SJCRH30 (cell line): ENCODE results near the gene C9orf85. TPM values are rescaled to one million over a fixed set of nuclear protein-coding genes. Genes with fewer than 3 reads are reported as not detected.
"Not testable (repeated sequence)": the region's sequence is repeated elsewhere in the genome, so short reads cannot be mapped to it uniquely, and the experiment has no call there.

Experiments used
- DNase-seq, 2 experiments: peaks; one replicate each; pipeline ENCODE4 v3.0.0-alpha.2; 2015 to 2020
- H3K27ac ChIP-seq: fragments of 250-450 bp; sonication (Bioruptor Pico); 2 replicates; pipeline ENCODE4 v1.5.1; 2020; ENCODE audit warnings: mild to moderate bottlenecking, moderate library complexity
- H3K27me3 ChIP-seq: fragments of 250-450 bp; sonication (Bioruptor Pico); 2 replicates; pipeline ENCODE4 v1.5.1; 2020; ENCODE audit warnings: mild to moderate bottlenecking, moderate library complexity
- H3K36me3 ChIP-seq: fragments of 250-450 bp; sonication (Bioruptor Pico); 2 replicates; pipeline ENCODE4 v1.5.1; 2020; ENCODE audit warnings: mild to moderate bottlenecking, moderate library complexity
- H3K4me1 ChIP-seq: fragments of 250-450 bp; sonication (Bioruptor Pico); 2 replicates; pipeline ENCODE4 v1.5.1; 2020; ENCODE audit warnings: mild to moderate bottlenecking, moderate library complexity
- H3K4me3 ChIP-seq: fragments of 250-450 bp; sonication (Bioruptor Pico); 2 replicates; pipeline ENCODE4 v1.5.1; 2020; ENCODE audit warnings: mild to moderate bottlenecking, moderate library complexity
- H3K9me3 ChIP-seq: fragments of 250-450 bp; sonication (Bioruptor Pico); replicated peaks from 2 replicates; pipeline ENCODE4 v1.5.1; 2020; ENCODE audit warnings: mild to moderate bottlenecking, moderate library complexity
- total RNA-seq: library from RNA; depleted of rRNA; stranded (reverse); fragments of >200 nt; shearing (Covaris generic); gene quantifications from 2 replicates; pipeline ENCODE4 v1.2.3, GENCODE V29; 2014

Gene C9orf85
- total RNA-seq, 1 experiment from 2014 or later = 28.3 TPM

- Histone ChIP-seq H3K36me3 (no peaks in the 10 kb centered on the region), H3K4me3 (no peak overlapping the region), H3K27me3 (no peaks in the 10 kb centered on the region), H3K9me3 (no peaks in the 10 kb centered on the region), H3K4me1 (no peaks in the 10 kb centered on the region), H3K27ac (no peak overlapping the region)
- no peak for DNase-seq
Measured at GRCh38 chr9:71941998-71942567, 30.6 kb downstream of the C9orf85 start.

GRCh38 chr9:71944754-71945375 is 33.4 kb downstream of the C9orf85 start:
- DNase-seq = no peak
- H3K27ac ChIP-seq = no peak overlapping the region
- no peak overlapping the region for H3K4me3 ChIP-seq
- H3K27me3 ChIP-seq = no peaks in the 10 kb centered on the region
- no peaks in the 10 kb centered on the region for H3K4me1 ChIP-seq
- H3K9me3 ChIP-seq = no peaks in the 10 kb centered on the region
- 0 out of 2 replicates have a peak, but pooled peaks cover 7% of the 10 kb centered on the region for H3K36me3 ChIP-seq

GRCh38 chr9:71954652-71955051 is 43.2 kb downstream of the C9orf85 start:
- H3K4me1 ChIP-seq, H3K27me3 ChIP-seq, H3K9me3 ChIP-seq, H3K4me3 ChIP-seq, DNase-seq, H3K36me3 ChIP-seq, H3K27ac ChIP-seq: not testable (repeated sequence)

GRCh38 chr9:71955300-71955915 is 44.0 kb downstream of the C9orf85 start:
- no peak overlapping the region for H3K27ac ChIP-seq
- H3K4me3 ChIP-seq = no peak overlapping the region
- no peaks in the 10 kb centered on the region for H3K9me3 ChIP-seq
- no peak for DNase-seq
- H3K27me3 ChIP-seq = no peaks in the 10 kb centered on the region
- H3K36me3 ChIP-seq = peaks cover 4% of the 10 kb centered on the region
- no peaks in the 10 kb centered on the region for H3K4me1 ChIP-seq

- Histone ChIP-seq H3K9me3 (no peaks in the 10 kb centered on the region), H3K27ac (no peak overlapping the region), H3K4me3 (no peak overlapping the region), H3K36me3 (no peaks in the 10 kb centered on the region; the same call in 1 of the 2 replicates), H3K27me3 (no peaks in the 10 kb centered on the region), H3K4me1 (no peaks in the 10 kb centered on the region)
- no peak for DNase-seq
Measured at GRCh38 chr9:71962328-71962727, 50.9 kb downstream of the C9orf85 start.

GRCh38 chr9:71963471-71963996 is 52.1 kb downstream of the C9orf85 start:
- H3K27ac ChIP-seq, H3K4me3 ChIP-seq, H3K4me1 ChIP-seq, H3K9me3 ChIP-seq, DNase-seq, H3K36me3 ChIP-seq, H3K27me3 ChIP-seq: not testable (repeated sequence)

- H3K4me1 ChIP-seq = no peaks in the 10 kb centered on the region
- H3K27me3 ChIP-seq = no peaks in the 10 kb centered on the region
- H3K4me3 ChIP-seq = no peak overlapping the region
- H3K36me3 ChIP-seq = no peaks in the 10 kb centered on the region; the same call in none of the 2 replicates
- DNase-seq = no peak
- H3K27ac ChIP-seq = no peak overlapping the region
- H3K9me3 ChIP-seq = no peaks in the 10 kb centered on the region; the same call in 1 of the 2 replicates
Measured at GRCh38 chr9:71965403-71965802, 54.0 kb downstream of the C9orf85 start.

- no peak overlapping the region for H3K27ac ChIP-seq
- no peaks in the 10 kb centered on the region; the same call in 1 of the 2 replicates for H3K9me3 ChIP-seq
- no peaks in the 10 kb centered on the region for H3K27me3 ChIP-seq
- no peak overlapping the region for H3K4me3 ChIP-seq
- H3K4me1 ChIP-seq = no peaks in the 10 kb centered on the region
- no peak for DNase-seq
- H3K36me3 ChIP-seq = peaks cover 2% of the 10 kb centered on the region
Measured at GRCh38 chr9:71966601-71967000, 55.2 kb downstream of the C9orf85 start.

- H3K27ac ChIP-seq = no peak overlapping the region
- no peaks in the 10 kb centered on the region for H3K4me1 ChIP-seq
- H3K27me3 ChIP-seq = no peaks in the 10 kb centered on the region
- no peaks in the 10 kb centered on the region; the same call in 1 of the 2 replicates for H3K9me3 ChIP-seq
- no peak overlapping the region for H3K4me3 ChIP-seq
- no peak for DNase-seq
- peaks cover 6% of the 10 kb centered on the region for H3K36me3 ChIP-seq
Measured at GRCh38 chr9:71968541-71969090, 57.2 kb downstream of the C9orf85 start.

GRCh38 chr9:71975833-71976232 is 64.4 kb downstream of the C9orf85 start:
- 0 out of 2 replicates have a peak, but pooled peaks cover 12% of the 10 kb centered on the region for H3K36me3 ChIP-seq
- no peak overlapping the region for H3K27ac ChIP-seq
- H3K4me3 ChIP-seq = no peak overlapping the region
- H3K9me3 ChIP-seq = no peaks in the 10 kb centered on the region
- DNase-seq = no peak
- H3K4me1 ChIP-seq = peaks cover 8% of the 10 kb centered on the region
- H3K27me3 ChIP-seq = no peaks in the 10 kb centered on the region

GRCh38 chr9:71977003-71977402 is 65.6 kb downstream of the C9orf85 start:
- Histone ChIP-seq H3K9me3 (no peaks in the 10 kb centered on the region), H3K27ac (no peak overlapping the region), H3K4me3 (no peak overlapping the region), H3K36me3 (0 out of 2 replicates have a peak, but pooled peaks cover 10% of the 10 kb centered on the region), H3K27me3 (no peaks in the 10 kb centered on the region), H3K4me1 (peaks cover 11% of the 10 kb centered on the region)
- DNase-seq = no peak

- H3K4me3 ChIP-seq = no peak overlapping the region
- H3K27ac ChIP-seq = peak overlapping the region; percentile 5; the same call in 1 of the 2 replicates
- H3K27me3 ChIP-seq = no peaks in the 10 kb centered on the region
- H3K9me3 ChIP-seq = no peaks in the 10 kb centered on the region
- H3K36me3 ChIP-seq = no peaks in the 10 kb centered on the region
- DNase-seq = peak in 1 of 2 experiments; percentile 42
- peaks cover 21% of the 10 kb centered on the region for H3K4me1 ChIP-seq
Measured at GRCh38 chr9:71980266-71981190, 69.1 kb downstream of the C9orf85 start.

- Histone ChIP-seq H3K4me1 (peaks cover 21% of the 10 kb centered on the region), H3K36me3 (no peaks in the 10 kb centered on the region), H3K9me3 (no peaks in the 10 kb centered on the region), H3K27me3 (no peaks in the 10 kb centered on the region), H3K27ac (no peak overlapping the region), H3K4me3 (no peak overlapping the region)
- no peak for DNase-seq
Measured at GRCh38 chr9:71981944-71982343, 70.5 kb downstream of the C9orf85 start.

- Histone ChIP-seq H3K4me1 (peaks cover 21% of the 10 kb centered on the region), H3K27ac (no peak overlapping the region), H3K4me3 (no peak overlapping the region), H3K9me3 (no peaks in the 10 kb centered on the region), H3K36me3 (no peaks in the 10 kb centered on the region), H3K27me3 (no peaks in the 10 kb centered on the region)
- DNase-seq = peak; percentile 84
Measured at GRCh38 chr9:71984403-71984802, 73.0 kb downstream of the C9orf85 start.
